ENCODE data around the gene KCNIP4. TPM values are rescaled to one million over a fixed set of nuclear protein-coding genes. Genes with fewer than 3 reads are reported as not detected.

KCNIP4 gene
- total RNA-seq, 4 donors from 2014 or later = 0.19 TPM; not detected in 3

GRCh38 chr4:21801661-21802385 lies 146.7 kb downstream of the KCNIP4 start:
- 85 to 94% methylated on average over 5 of the region's 5 CpGs for whole genome bisulfite sequencing, 2 donors
- Histone ChIP-seq H3K36me3 (no peaks in the 10 kb centered on the region), H3K9me3 (no peaks in the 10 kb centered on the region), H3K4me3 (no peak overlapping the region), H3K27me3 (no peaks in the 10 kb centered on the region), H3K27ac (no peak overlapping the region), H3K4me1 (no peaks in the 10 kb centered on the region)
- TF ChIP-seq CTCF (IDR thresholded peaks at IDR 0.05) (no peak), POLR2A (IDR thresholded peaks at IDR 0.05) (no peak)
- intact Hi-C loops (cut with DNase I) = no loop called here
- no peak for DNase-seq

- intact Hi-C loops (cut with DNase I) = no loop called here
- Histone ChIP-seq H3K27ac (no peak overlapping the region), H3K27me3 (no peaks in the 10 kb centered on the region), H3K4me1 (no peaks in the 10 kb centered on the region), H3K36me3 (no peaks in the 10 kb centered on the region), H3K4me3 (no peak overlapping the region), H3K9me3 (no peaks in the 10 kb centered on the region)
- DNase-seq = no peak
- 77 to 81% methylated on average over 9 of the region's 9 CpGs for WGBS, 2 donors
- no peak for TF ChIP-seq CTCF (IDR thresholded peaks at IDR 0.05)
- TF ChIP-seq POLR2A (IDR thresholded peaks at IDR 0.05) = no peak
These were observed 153.5 kb downstream of the KCNIP4 start for GRCh38 chr4:21795091-21795490.

- H3K27ac ChIP-seq = no peak overlapping the region
- H3K36me3 ChIP-seq = no peaks in the 10 kb centered on the region
- no peaks in the 10 kb centered on the region for H3K9me3 ChIP-seq
- no peak for DNase-seq
- TF ChIP-seq POLR2A (IDR thresholded peaks at IDR 0.05) (no peak), CTCF (IDR thresholded peaks at IDR 0.05) (no peak)
- H3K27me3 ChIP-seq = no peaks in the 10 kb centered on the region
- H3K4me3 ChIP-seq = no peak overlapping the region
- intact Hi-C loops (cut with DNase I) = no loop called here
- no peaks in the 10 kb centered on the region for H3K4me1 ChIP-seq
These were observed 155.8 kb downstream of the KCNIP4 start for GRCh38 chr4:21792736-21793135.

GRCh38 chr4:21790438-21791029 lies 158.0 kb downstream of the KCNIP4 start:
- intact Hi-C loops (cut with DNase I) = no loop called here
- H3K36me3 ChIP-seq = no peaks in the 10 kb centered on the region
- 35 to 42% methylated on average over 4 of the region's 4 CpGs for WGBS, 2 donors
- H3K4me3 ChIP-seq = no peak overlapping the region
- DNase-seq = no peak
- TF ChIP-seq CTCF (IDR thresholded peaks at IDR 0.05) (peak in 4 of 6 experiments; percentile 11 to 50 (median 40)), POLR2A (IDR thresholded peaks at IDR 0.05) (no peak)
- no peak overlapping the region for H3K27ac ChIP-seq
- no peaks in the 10 kb centered on the region for H3K9me3 ChIP-seq
- no peaks in the 10 kb centered on the region for H3K4me1 ChIP-seq
- H3K27me3 ChIP-seq = no peaks in the 10 kb centered on the region

GRCh38 chr4:21780148-21780547 lies 168.4 kb downstream of the KCNIP4 start:
- H3K27ac ChIP-seq = no peak overlapping the region
- H3K4me3 ChIP-seq = no peak overlapping the region
- H3K36me3 ChIP-seq = no peaks in the 10 kb centered on the region
- intact Hi-C loops (cut with DNase I) = no loop called here
- H3K27me3 ChIP-seq = peaks cover 0 to 10% (median 0%) of the 10 kb centered on the region in 4 donors
- TF ChIP-seq CTCF (IDR thresholded peaks at IDR 0.05) = no peak
- TF ChIP-seq POLR2A (IDR thresholded peaks at IDR 0.05) = no peak
- no peaks in the 10 kb centered on the region for H3K9me3 ChIP-seq
- no peak for DNase-seq
- no peaks in the 10 kb centered on the region for H3K4me1 ChIP-seq
